GM23338 (cell line): ENCODE results near the gene KCNMB4. TPM values are rescaled to one million over a fixed set of nuclear protein-coding genes. Genes with fewer than 3 reads are reported as not detected.
A peak's percentile ranks its signal among the peaks of the same experiment; 100 is the strongest.

Experiments
- ATAC-seq: fragments of 200-7000 bp; cut with Tn5 transposase; 3 replicates; pipeline ENCODE4 v1.9.1; 2020
- DNase-seq: peaks from one replicate; pipeline ENCODE4 v3.0.0-alpha.2; 2015; ENCODE audit warnings: low spot score
- H2AFZ ChIP-seq: fragments of 200-600 bp; sonication (generic); 2 replicates; pipeline ENCODE4 v1.8.0; 2016; ENCODE audit warnings: antibody characterized with exemption, mild to moderate bottlenecking, moderate library complexity
- H3F3A ChIP-seq: fragments of 200-600 bp; sonication (generic); replicated peaks from 2 replicates; pipeline ENCODE4 v1.8.0; 2017; ENCODE audit warnings: antibody characterized with exemption, mixed run types, low read depth
- H3K27ac ChIP-seq: fragments of 200-600 bp; sonication (generic); 2 replicates; pipeline ENCODE4 v1.6.1; 2016; ENCODE audit warnings: low read depth
- H3K27me3 ChIP-seq: fragments of 200-600 bp; sonication (generic); 2 replicates; pipeline ENCODE4 v1.8.0; 2016; ENCODE audit warnings: mild to moderate bottlenecking, mixed run types, moderate library complexity; ENCODE audit not compliant: insufficient read depth
- H3K36me3 ChIP-seq: fragments of 200-600 bp; sonication (generic); 2 replicates; pipeline ENCODE4 v1.8.0; 2016; ENCODE audit warnings: mild to moderate bottlenecking; ENCODE audit not compliant: insufficient read depth
- H3K4me1 ChIP-seq: fragments of 200-600 bp; sonication (generic); 2 replicates; pipeline ENCODE4 v1.8.0; 2016; ENCODE audit warnings: mild to moderate bottlenecking, moderate library complexity; ENCODE audit not compliant: insufficient read depth
- H3K4me2 ChIP-seq: fragments of 200-600 bp; sonication (generic); 2 replicates; pipeline ENCODE4 v1.7.1; 2017; ENCODE audit warnings: mixed run types
- H3K4me3 ChIP-seq: fragments of 200-600 bp; sonication (generic); 2 replicates; pipeline ENCODE4 v1.6.1; 2016; ENCODE audit warnings: mixed run types
- H3K79me2 ChIP-seq: fragments of 200-600 bp; sonication (generic); replicated peaks from 2 replicates; pipeline ENCODE4 v1.8.0; 2017; ENCODE audit warnings: mild to moderate bottlenecking; ENCODE audit not compliant: insufficient read depth
- H3K9me2 ChIP-seq: fragments of 200-600 bp; sonication (generic); 2 replicates; pipeline ENCODE4 v1.8.0; 2017; ENCODE audit not compliant: insufficient read depth
- H4K20me1 ChIP-seq: fragments of 200-600 bp; sonication (generic); replicated peaks from 2 replicates; pipeline ENCODE4 v1.8.0; 2017; ENCODE audit warnings: mild to moderate bottlenecking; ENCODE audit not compliant: insufficient read depth
- H3K27ac Mint-ChIP-seq: 2 replicates; pipeline ENCODE4 v1.8.0; 2020; ENCODE audit warnings: inconsistent platforms, mild to moderate bottlenecking, moderate library complexity, mixed read lengths
- H3K27me3 Mint-ChIP-seq: 3 replicates; pipeline ENCODE4 v1.8.0; 2022; ENCODE audit warnings: low read depth, mild to moderate bottlenecking, moderate library complexity, mixed read lengths, inconsistent platforms; ENCODE audit not compliant: insufficient read depth, poor library complexity
- H3K36me3 Mint-ChIP-seq: 3 replicates; pipeline ENCODE4 v1.8.0; 2021; ENCODE audit warnings: low read depth, mild to moderate bottlenecking, inconsistent platforms, moderate library complexity, mixed read lengths
- H3K4me1 Mint-ChIP-seq: 3 replicates; pipeline ENCODE4 v1.8.0; 2020; ENCODE audit warnings: mild to moderate bottlenecking, inconsistent platforms, mixed read lengths
- H3K4me3 Mint-ChIP-seq: 3 replicates; pipeline ENCODE4 v1.8.0; 2021; ENCODE audit warnings: moderate library complexity, mild to moderate bottlenecking, inconsistent platforms, mixed read lengths
- H3K9me3 Mint-ChIP-seq: 3 replicates; pipeline ENCODE4 v1.8.0; 2020; ENCODE audit warnings: moderate library complexity, mild to moderate bottlenecking, inconsistent platforms, mixed read lengths
- CREB1 ChIP-seq: fragments of 250-450 bp; sonication (Bioruptor Pico); IDR thresholded peaks from 2 replicates; pipeline ENCODE4 v1.5.0; 2020; ENCODE audit warnings: low read depth, mild to moderate bottlenecking, moderate library complexity
- CTCF ChIP-seq, 2 experiments: fragments of 200-600 bp in 1 of 2; sonication (generic) in 1 of 2; conservative IDR thresholded peaks; 2 replicates each; pipeline versions ENCODE4 v1.5.1 to v1.6.1; 2016 to 2017; ENCODE audit warnings: antibody characterized with exemption in 2 of 2, low read depth in 2 of 2, mild to moderate bottlenecking in 2 of 2, moderate library complexity in 1 of 2
- EZH2 ChIP-seq: fragments of 200-600 bp; sonication (generic); IDR thresholded peaks from one replicate; pipeline ENCODE4 v1.8.0; 2017; ENCODE audit warnings: antibody characterized with exemption, mild to moderate bottlenecking, low read depth; ENCODE audit not compliant: unreplicated experiment
- EZH2phosphoT487 ChIP-seq: fragments of 200-600 bp; sonication (generic); IDR thresholded peaks from one replicate; pipeline ENCODE4 v1.8.1; 2018; ENCODE audit warnings: antibody characterized with exemption; ENCODE audit not compliant: unreplicated experiment
- JUNB ChIP-seq: IDR thresholded peaks from one replicate; pipeline ENCODE4 v1.6.1; 2016; ENCODE audit warnings: antibody characterized with exemption; ENCODE audit not compliant: unreplicated experiment
- NANOG ChIP-seq: IDR thresholded peaks from 2 replicates; pipeline ENCODE4 v1.6.1; 2016; ENCODE audit warnings: antibody characterized with exemption, borderline replicate concordance
- POLR2AphosphoS5 ChIP-seq: IDR thresholded peaks from 2 replicates; pipeline ENCODE4 v1.6.1; 2016; ENCODE audit warnings: antibody characterized with exemption, low read depth
- STAT1 ChIP-seq: IDR thresholded peaks from one replicate; pipeline ENCODE4 v1.6.1; 2016; ENCODE audit warnings: antibody characterized with exemption; ENCODE audit not compliant: unreplicated experiment
- ZNF114 ChIP-seq: fragments of 250-450 bp; sonication (Bioruptor Pico); IDR thresholded peaks from 2 replicates; pipeline ENCODE4 v1.5.0; 2020; ENCODE audit warnings: mild to moderate bottlenecking, moderate library complexity
- ZNF331 ChIP-seq: fragments of 250-450 bp; sonication (Bioruptor Pico); IDR thresholded peaks from 2 replicates; pipeline ENCODE4 v1.5.0; 2020; ENCODE audit warnings: low read depth, mild to moderate bottlenecking, moderate library complexity
- polyA plus RNA-seq: library from polyadenylated mRNA; unstranded; fragments of >200 nt; fragmentation: Nextera tagmentation; extraction: Ambion mirVana; gene quantifications from 2 replicates; pipeline ENCODE4 v1.2.1, GENCODE V29; 2016
- total RNA-seq: library from RNA; depleted of rRNA; stranded (reverse); fragments of >200 nt; shearing (Covaris generic); gene quantifications from 2 replicates; pipeline ENCODE4 v1.2.3, GENCODE V29; 2014
- TF ChIP-seq, protein P1 (sequence below): IDR thresholded peaks from 2 replicates; pipeline ENCODE4 v1.6.1; 2016; ENCODE audit warnings: antibody characterized with exemption
- TF ChIP-seq, protein P2 (sequence below): fragments of 250-450 bp; sonication (Bioruptor Pico); IDR thresholded peaks from 2 replicates; pipeline ENCODE4 v1.5.0; 2020; ENCODE audit warnings: mild to moderate bottlenecking, moderate library complexity
- TF ChIP-seq, protein P3 (sequence below): IDR thresholded peaks from one replicate; pipeline ENCODE4 v1.6.1; 2018; ENCODE audit warnings: antibody characterized with exemption; ENCODE audit not compliant: unreplicated experiment

KCNMB4 gene
- total and polyA plus RNA-seq, 2 experiments from 2014 or later: 9.4 to 14.7 TPM

GRCh38 chr12:70330158-70330557, 35.9 kb upstream of the KCNMB4 start:
- Mint-ChIP-seq H3K4me1 (peaks cover 48% of the 10 kb centered on the region), H3K27me3 (no peaks in the 10 kb centered on the region), H3K36me3 (peaks cover 5% of the 10 kb centered on the region; the same call in 2 of the 3 replicates), H3K9me3 (no peaks in the 10 kb centered on the region), H3K4me3 (no peak overlapping the region), H3K27ac (no peak overlapping the region)
- Histone ChIP-seq H3K27me3 (no peaks in the 10 kb centered on the region), H3K36me3 (no peaks in the 10 kb centered on the region; the same call in 1 of the 2 replicates), H3K4me3 (no peak overlapping the region), H3K27ac (no peak overlapping the region; the same call in 1 of the 2 replicates), H3F3A (no peaks in the 10 kb centered on the region), H3K4me1 (peaks cover 57% of the 10 kb centered on the region), H4K20me1 (no peaks in the 10 kb centered on the region), H3K9me2 (no peaks in the 10 kb centered on the region), H3K4me2 (0 out of 2 replicates have a peak overlapping the region, but pooled peaks have one; percentile 10), H3K79me2 (peaks cover 8% of the 10 kb centered on the region; the same call in 1 of the 2 replicates), H2AFZ (no peak overlapping the region)
- TF ChIP-seq POLR2AphosphoS5 (no peak), JUNB (no peak), ZNF331 (CRISPR knock-in tag) (no peak), EZH2 (no peak), CTCF (conservative IDR thresholded peaks at IDR 0.05; ENCODE audit: low read depth in 2 of 2) (no peak), CREB1 (CRISPR knock-in tag) (no peak), ZNF114 (CRISPR knock-in tag) (no peak), EZH2phosphoT487 (no peak), NANOG (no peak), STAT1 (no peak)
- TF ChIP-seq, protein P1, sequence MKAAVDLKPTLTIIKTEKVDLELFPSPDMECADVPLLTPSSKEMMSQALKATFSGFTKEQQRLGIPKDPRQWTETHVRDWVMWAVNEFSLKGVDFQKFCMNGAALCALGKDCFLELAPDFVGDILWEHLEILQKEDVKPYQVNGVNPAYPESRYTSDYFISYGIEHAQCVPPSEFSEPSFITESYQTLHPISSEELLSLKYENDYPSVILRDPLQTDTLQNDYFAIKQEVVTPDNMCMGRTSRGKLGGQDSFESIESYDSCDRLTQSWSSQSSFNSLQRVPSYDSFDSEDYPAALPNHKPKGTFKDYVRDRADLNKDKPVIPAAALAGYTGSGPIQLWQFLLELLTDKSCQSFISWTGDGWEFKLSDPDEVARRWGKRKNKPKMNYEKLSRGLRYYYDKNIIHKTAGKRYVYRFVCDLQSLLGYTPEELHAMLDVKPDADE: no peak
- TF ChIP-seq, protein P2, sequence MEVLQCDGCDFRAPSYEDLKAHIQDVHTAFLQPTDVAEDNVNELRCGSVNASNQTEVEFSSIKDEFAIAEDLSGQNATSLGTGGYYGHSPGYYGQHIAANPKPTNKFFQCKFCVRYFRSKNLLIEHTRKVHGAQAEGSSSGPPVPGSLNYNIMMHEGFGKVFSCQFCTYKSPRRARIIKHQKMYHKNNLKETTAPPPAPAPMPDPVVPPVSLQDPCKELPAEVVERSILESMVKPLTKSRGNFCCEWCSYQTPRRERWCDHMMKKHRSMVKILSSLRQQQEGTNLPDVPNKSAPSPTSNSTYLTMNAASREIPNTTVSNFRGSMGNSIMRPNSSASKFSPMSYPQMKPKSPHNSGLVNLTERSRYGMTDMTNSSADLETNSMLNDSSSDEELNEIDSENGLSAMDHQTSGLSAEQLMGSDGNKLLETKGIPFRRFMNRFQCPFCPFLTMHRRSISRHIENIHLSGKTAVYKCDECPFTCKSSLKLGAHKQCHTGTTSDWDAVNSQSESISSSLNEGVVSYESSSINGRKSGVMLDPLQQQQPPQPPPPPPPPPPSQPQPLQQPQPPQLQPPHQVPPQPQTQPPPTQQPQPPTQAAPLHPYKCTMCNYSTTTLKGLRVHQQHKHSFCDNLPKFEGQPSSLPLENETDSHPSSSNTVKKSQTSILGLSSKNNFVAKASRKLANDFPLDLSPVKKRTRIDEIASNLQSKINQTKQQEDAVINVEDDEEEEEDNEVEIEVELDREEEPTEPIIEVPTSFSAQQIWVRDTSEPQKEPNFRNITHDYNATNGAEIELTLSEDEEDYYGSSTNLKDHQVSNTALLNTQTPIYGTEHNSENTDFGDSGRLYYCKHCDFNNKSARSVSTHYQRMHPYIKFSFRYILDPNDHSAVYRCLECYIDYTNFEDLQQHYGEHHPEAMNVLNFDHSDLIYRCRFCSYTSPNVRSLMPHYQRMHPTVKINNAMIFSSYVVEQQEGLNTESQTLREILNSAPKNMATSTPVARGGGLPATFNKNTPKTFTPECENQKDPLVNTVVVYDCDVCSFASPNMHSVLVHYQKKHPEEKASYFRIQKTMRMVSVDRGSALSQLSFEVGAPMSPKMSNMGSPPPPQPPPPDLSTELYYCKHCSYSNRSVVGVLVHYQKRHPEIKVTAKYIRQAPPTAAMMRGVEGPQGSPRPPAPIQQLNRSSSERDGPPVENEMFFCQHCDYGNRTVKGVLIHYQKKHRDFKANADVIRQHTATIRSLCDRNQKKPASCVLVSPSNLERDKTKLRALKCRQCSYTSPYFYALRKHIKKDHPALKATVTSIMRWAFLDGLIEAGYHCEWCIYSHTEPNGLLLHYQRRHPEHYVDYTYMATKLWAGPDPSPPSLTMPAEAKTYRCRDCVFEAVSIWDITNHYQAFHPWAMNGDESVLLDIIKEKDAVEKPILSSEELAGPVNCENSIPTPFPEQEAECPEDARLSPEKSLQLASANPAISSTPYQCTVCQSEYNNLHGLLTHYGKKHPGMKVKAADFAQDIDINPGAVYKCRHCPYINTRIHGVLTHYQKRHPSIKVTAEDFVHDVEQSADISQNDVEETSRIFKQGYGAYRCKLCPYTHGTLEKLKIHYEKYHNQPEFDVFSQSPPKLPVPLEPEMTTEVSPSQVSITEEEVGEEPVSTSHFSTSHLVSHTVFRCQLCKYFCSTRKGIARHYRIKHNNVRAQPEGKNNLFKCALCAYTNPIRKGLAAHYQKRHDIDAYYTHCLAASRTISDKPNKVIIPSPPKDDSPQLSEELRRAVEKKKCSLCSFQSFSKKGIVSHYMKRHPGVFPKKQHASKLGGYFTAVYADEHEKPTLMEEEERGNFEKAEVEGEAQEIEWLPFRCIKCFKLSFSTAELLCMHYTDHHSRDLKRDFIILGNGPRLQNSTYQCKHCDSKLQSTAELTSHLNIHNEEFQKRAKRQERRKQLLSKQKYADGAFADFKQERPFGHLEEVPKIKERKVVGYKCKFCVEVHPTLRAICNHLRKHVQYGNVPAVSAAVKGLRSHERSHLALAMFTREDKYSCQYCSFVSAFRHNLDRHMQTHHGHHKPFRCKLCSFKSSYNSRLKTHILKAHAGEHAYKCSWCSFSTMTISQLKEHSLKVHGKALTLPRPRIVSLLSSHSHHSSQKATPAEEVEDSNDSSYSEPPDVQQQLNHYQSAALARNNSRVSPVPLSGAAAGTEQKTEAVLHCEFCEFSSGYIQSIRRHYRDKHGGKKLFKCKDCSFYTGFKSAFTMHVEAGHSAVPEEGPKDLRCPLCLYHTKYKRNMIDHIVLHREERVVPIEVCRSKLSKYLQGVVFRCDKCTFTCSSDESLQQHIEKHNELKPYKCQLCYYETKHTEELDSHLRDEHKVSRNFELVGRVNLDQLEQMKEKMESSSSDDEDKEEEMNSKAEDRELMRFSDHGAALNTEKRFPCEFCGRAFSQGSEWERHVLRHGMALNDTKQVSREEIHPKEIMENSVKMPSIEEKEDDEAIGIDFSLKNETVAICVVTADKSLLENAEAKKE (CRISPR knock-in tag): no peak
- TF ChIP-seq, protein P3, sequence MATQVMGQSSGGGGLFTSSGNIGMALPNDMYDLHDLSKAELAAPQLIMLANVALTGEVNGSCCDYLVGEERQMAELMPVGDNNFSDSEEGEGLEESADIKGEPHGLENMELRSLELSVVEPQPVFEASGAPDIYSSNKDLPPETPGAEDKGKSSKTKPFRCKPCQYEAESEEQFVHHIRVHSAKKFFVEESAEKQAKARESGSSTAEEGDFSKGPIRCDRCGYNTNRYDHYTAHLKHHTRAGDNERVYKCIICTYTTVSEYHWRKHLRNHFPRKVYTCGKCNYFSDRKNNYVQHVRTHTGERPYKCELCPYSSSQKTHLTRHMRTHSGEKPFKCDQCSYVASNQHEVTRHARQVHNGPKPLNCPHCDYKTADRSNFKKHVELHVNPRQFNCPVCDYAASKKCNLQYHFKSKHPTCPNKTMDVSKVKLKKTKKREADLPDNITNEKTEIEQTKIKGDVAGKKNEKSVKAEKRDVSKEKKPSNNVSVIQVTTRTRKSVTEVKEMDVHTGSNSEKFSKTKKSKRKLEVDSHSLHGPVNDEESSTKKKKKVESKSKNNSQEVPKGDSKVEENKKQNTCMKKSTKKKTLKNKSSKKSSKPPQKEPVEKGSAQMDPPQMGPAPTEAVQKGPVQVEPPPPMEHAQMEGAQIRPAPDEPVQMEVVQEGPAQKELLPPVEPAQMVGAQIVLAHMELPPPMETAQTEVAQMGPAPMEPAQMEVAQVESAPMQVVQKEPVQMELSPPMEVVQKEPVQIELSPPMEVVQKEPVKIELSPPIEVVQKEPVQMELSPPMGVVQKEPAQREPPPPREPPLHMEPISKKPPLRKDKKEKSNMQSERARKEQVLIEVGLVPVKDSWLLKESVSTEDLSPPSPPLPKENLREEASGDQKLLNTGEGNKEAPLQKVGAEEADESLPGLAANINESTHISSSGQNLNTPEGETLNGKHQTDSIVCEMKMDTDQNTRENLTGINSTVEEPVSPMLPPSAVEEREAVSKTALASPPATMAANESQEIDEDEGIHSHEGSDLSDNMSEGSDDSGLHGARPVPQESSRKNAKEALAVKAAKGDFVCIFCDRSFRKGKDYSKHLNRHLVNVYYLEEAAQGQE: no peak
- DNase-seq (peak; percentile 29), ATAC-seq (peak; percentile 44; the same call in 2 of the 3 replicates)
